Panc1 (cell line): ENCODE data around the gene COPB2.

ENCODE experiments used
- POLR2AphosphoS5 ChIP-seq: IDR thresholded peaks from 2 replicates; pipeline ENCODE4 v1.6.1; 2012; ENCODE audit warnings: mild to moderate bottlenecking, low read depth, low read length, moderate library complexity
- TF ChIP-seq, protein P1 (sequence below): fragments of 450-650 bp; IDR thresholded peaks from 2 replicates; pipeline ENCODE4 v1.5.1; 2017; ENCODE audit warnings: mild to moderate bottlenecking
- TF ChIP-seq, protein P2 (sequence below), 2 experiments: IDR thresholded peaks; 2 replicates each; pipeline ENCODE4 v1.6.1; 2011 to 2012; ENCODE audit warnings: low read depth in 2 of 2, control low read depth in 1 of 2, low read length in 1 of 2, mild to moderate bottlenecking in 1 of 2, moderate library complexity in 1 of 2; ENCODE audit not compliant: insufficient read depth in 1 of 2

DNA sequence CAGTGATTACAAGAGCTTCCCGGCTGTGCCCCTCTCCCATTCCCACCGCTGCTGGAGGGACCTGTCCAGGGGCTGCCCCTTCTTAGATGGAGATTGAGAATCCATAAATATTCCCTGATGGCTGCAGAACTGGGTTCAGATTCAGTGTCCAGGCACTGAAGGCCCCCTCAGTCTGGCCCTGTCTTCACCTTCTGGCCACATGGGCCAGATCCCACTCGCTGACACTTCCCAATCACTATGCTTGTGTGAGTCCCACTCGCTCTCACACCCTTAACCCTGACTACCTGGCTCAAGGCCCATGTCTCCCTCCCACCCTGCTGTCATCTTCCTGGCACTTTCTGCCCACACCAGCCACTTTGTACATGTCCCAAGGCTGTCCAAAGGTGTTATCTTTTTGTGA lies 61.1 kb downstream of the COPB2 start:
- TF ChIP-seq, protein P1, sequence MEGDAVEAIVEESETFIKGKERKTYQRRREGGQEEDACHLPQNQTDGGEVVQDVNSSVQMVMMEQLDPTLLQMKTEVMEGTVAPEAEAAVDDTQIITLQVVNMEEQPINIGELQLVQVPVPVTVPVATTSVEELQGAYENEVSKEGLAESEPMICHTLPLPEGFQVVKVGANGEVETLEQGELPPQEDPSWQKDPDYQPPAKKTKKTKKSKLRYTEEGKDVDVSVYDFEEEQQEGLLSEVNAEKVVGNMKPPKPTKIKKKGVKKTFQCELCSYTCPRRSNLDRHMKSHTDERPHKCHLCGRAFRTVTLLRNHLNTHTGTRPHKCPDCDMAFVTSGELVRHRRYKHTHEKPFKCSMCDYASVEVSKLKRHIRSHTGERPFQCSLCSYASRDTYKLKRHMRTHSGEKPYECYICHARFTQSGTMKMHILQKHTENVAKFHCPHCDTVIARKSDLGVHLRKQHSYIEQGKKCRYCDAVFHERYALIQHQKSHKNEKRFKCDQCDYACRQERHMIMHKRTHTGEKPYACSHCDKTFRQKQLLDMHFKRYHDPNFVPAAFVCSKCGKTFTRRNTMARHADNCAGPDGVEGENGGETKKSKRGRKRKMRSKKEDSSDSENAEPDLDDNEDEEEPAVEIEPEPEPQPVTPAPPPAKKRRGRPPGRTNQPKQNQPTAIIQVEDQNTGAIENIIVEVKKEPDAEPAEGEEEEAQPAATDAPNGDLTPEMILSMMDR, result no peak
- no peak for TF ChIP-seq POLR2AphosphoS5
- TF ChIP-seq, protein P2, sequence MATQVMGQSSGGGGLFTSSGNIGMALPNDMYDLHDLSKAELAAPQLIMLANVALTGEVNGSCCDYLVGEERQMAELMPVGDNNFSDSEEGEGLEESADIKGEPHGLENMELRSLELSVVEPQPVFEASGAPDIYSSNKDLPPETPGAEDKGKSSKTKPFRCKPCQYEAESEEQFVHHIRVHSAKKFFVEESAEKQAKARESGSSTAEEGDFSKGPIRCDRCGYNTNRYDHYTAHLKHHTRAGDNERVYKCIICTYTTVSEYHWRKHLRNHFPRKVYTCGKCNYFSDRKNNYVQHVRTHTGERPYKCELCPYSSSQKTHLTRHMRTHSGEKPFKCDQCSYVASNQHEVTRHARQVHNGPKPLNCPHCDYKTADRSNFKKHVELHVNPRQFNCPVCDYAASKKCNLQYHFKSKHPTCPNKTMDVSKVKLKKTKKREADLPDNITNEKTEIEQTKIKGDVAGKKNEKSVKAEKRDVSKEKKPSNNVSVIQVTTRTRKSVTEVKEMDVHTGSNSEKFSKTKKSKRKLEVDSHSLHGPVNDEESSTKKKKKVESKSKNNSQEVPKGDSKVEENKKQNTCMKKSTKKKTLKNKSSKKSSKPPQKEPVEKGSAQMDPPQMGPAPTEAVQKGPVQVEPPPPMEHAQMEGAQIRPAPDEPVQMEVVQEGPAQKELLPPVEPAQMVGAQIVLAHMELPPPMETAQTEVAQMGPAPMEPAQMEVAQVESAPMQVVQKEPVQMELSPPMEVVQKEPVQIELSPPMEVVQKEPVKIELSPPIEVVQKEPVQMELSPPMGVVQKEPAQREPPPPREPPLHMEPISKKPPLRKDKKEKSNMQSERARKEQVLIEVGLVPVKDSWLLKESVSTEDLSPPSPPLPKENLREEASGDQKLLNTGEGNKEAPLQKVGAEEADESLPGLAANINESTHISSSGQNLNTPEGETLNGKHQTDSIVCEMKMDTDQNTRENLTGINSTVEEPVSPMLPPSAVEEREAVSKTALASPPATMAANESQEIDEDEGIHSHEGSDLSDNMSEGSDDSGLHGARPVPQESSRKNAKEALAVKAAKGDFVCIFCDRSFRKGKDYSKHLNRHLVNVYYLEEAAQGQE (IDR thresholded peaks at IDR 0.05; ENCODE audit: insufficient read depth in 1 of 2, low read depth in 2 of 2, low read length in 1 of 2), result no peak
